GM12864 (cell line): ENCODE data around the gene RPUSD1.
"Not testable (repeated sequence)": the region's sequence is repeated elsewhere in the genome, so short reads cannot be mapped to it uniquely, and the experiment has no call there.

Experiments
- DNase-seq: peaks from one replicate; pipeline ENCODE4 v3.0.0-alpha.2; 2011; ENCODE audit warnings: low read depth
- H3K4me3 ChIP-seq: 2 replicates; pipeline ENCODE4 v1.5.1; 2011; ENCODE audit warnings: mild to moderate bottlenecking, low read depth, low read length, control low read depth
- TF ChIP-seq, protein P1 (sequence below): IDR thresholded peaks from 2 replicates; pipeline ENCODE4 v1.5.1; 2011; ENCODE audit warnings: low read depth, mild to moderate bottlenecking, moderate library complexity, low read length, control low read depth, inconsistent platforms; ENCODE audit errors: missing control alignments

RPUSD1 gene

GRCh38 chr16:761625-762513 is 26.3 kb downstream of the RPUSD1 start:
- DNase-seq = no peak
- TF ChIP-seq, protein P1, sequence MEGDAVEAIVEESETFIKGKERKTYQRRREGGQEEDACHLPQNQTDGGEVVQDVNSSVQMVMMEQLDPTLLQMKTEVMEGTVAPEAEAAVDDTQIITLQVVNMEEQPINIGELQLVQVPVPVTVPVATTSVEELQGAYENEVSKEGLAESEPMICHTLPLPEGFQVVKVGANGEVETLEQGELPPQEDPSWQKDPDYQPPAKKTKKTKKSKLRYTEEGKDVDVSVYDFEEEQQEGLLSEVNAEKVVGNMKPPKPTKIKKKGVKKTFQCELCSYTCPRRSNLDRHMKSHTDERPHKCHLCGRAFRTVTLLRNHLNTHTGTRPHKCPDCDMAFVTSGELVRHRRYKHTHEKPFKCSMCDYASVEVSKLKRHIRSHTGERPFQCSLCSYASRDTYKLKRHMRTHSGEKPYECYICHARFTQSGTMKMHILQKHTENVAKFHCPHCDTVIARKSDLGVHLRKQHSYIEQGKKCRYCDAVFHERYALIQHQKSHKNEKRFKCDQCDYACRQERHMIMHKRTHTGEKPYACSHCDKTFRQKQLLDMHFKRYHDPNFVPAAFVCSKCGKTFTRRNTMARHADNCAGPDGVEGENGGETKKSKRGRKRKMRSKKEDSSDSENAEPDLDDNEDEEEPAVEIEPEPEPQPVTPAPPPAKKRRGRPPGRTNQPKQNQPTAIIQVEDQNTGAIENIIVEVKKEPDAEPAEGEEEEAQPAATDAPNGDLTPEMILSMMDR = no peak
- no peak overlapping the region for H3K4me3 ChIP-seq

GRCh38 chr16:760545-761343 is 27.4 kb downstream of the RPUSD1 start, which contains the start of gene MSLN:
MSLN (plus strand) TSS chr16:760734; CDS start chr16:762681, 1,947 bp downstream.
- DNase-seq = no peak
- no peak within 1 kb of the TSS for H3K4me3 ChIP-seq
- TF ChIP-seq, protein P1 = no peak

DNA sequence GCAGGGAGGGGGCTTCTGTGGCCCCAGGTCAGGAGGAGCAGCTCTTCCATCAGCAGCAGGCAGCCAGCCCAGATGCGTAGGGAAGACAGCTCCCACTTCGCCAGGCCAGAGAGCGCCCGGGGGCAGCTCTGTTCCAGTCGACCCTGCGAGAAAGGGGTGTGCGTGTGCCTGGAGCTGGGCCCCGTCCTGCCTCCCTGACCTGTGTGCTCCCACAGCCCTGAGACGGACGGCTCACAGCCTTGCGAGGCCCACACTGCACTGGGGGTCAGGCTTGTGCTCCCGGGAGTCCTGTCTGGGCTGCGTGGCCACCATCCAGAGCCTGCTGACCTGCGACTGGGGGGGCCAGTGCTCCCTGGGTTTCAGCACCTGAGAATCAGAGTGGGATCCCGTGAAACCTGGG is 28.1 kb downstream of the RPUSD1 start:
- TF ChIP-seq, protein P1 = no peak
- no peak overlapping the region for H3K4me3 ChIP-seq
- DNase-seq = no peak

- H3K4me3 ChIP-seq = no peak overlapping the region
- DNase-seq = no peak
- TF ChIP-seq, protein P1 = no peak
These were observed 28.9 kb downstream of the RPUSD1 start for GRCh38 chr16:759110-759910.

DNA sequence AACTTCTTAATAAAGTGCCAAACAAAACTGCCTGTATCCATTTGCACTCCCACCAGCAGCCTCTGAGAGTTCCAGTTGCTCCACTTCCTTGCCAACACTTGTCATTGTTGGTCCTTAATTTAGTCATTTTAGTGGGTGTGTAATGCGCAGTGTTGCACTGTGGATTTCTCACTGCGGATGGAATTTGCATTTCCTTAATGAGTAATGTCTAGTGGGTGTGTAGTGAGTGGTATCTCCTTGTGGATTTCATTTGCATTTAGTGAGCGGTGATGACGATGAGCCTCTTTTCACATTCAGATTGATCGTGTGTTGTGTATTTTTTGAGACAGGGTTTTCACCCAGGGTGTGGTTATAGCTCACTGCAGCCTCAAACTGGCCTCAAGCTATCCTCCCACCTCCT is 31.8 kb downstream of the RPUSD1 start:
- DNase-seq = no peak
- no peak overlapping the region for H3K4me3 ChIP-seq
- TF ChIP-seq, protein P1 = no peak

- DNase-seq = no peak
- TF ChIP-seq, protein P1 = no peak
- no peak overlapping the region for H3K4me3 ChIP-seq
These were observed 33.5 kb downstream of the RPUSD1 start for GRCh38 chr16:754656-755055.

DNA sequence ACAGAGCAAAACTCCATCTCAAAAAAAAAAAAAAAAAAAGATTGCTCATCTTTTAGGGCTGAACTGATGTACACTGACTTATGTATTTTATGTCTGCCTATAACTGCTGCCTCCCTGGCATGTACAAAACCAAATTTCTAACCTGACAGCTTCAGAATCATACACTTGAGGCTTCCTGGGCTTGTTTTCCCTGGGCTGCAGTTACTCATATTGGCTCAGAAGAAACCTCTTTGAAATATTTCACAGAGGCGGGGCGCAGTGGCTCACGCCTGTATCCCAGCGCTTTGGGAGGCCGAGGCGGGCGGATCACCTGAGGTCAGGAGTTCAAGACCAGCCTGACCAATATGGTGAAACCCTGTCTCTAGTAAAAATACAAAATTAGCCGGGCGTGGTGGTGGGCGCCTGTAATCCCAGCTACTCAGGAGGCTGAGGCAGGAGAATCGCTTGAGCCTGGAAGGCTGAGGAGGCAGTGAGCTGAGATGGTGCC is 34.0 kb downstream of the RPUSD1 start:
- DNase-seq, H3K4me3 ChIP-seq: not testable (repeated sequence)
